CD4-positive, alpha-beta T cell (primary cell): ENCODE measurements around the gene ANKRD29. TPM values are rescaled to one million over a fixed set of nuclear protein-coding genes. Genes with fewer than 3 reads are reported as not detected.

Source experiments
- ATAC-seq: fragments of 200-7000 bp; cut with Tn5 transposase; one replicate; pipeline ENCODE4 v1.10.0; 2022; ENCODE audit warnings: mild to moderate bottlenecking; ENCODE audit not compliant: poor library complexity
- CTCF ChIA-PET: fragments of 350-600 bp; sonication (Branson Sonifier 250); formaldehyde crosslinking; loops from one replicate; lab custom pipeline; 2021; ENCODE audit warnings: antibody characterized with exemption, inconsistent platforms; lab: Charles Lee
- POLR2A ChIA-PET: fragments of 350-600 bp; sonication (Branson Sonifier 250); formaldehyde crosslinking; loops from one replicate; lab custom pipeline; 2021; ENCODE audit warnings: antibody characterized with exemption, inconsistent platforms; lab: Charles Lee
- DNase-seq, 14 experiments: peaks; one replicate each; pipeline ENCODE4 v3.0.0-alpha.2; 2013 to 2020; ENCODE audit warnings: mixed read lengths in 2 of 14
- H3K27ac ChIP-seq, 2 donors: one replicate each; pipeline versions ENCODE4 v1.5.1 to v1.7.0; 2013; ENCODE audit warnings: low read length in 2 of 2, low read depth in 1 of 2, mild to moderate bottlenecking in 1 of 2
- H3K27me3 ChIP-seq, 2 experiments: 1 replicate in 1 of 2; 2 replicates in 1 of 2; pipeline versions ENCODE4 v1.6.1 to v1.7.0; 2013; ENCODE audit warnings: low read length in 2 of 2, control low read depth in 1 of 2, mild to moderate bottlenecking in 1 of 2, moderate library complexity in 1 of 2; ENCODE audit not compliant: insufficient read depth in 2 of 2, control insufficient read depth in 1 of 2
- H3K36me3 ChIP-seq: one replicate; pipeline ENCODE4 v1.6.1; 2013; ENCODE audit warnings: low read length, control low read depth; ENCODE audit not compliant: insufficient read depth
- H3K4me1 ChIP-seq: one replicate; pipeline ENCODE4 v1.6.1; 2013; ENCODE audit warnings: low read length, control low read depth; ENCODE audit not compliant: insufficient read depth
- H3K4me3 ChIP-seq: one replicate; pipeline ENCODE4 v1.5.1; 2013; ENCODE audit warnings: mild to moderate bottlenecking, low read length, moderate library complexity
- H3K9me3 ChIP-seq, 2 experiments: 1 replicate in 1 of 2; 2 replicates in 1 of 2; pipeline versions ENCODE4 v1.6.1 to v1.7.0; 2013; ENCODE audit warnings: low read length in 2 of 2, mild to moderate bottlenecking in 2 of 2, control low read depth in 1 of 2, moderate library complexity in 1 of 2; ENCODE audit not compliant: control insufficient read depth in 1 of 2, insufficient read depth in 1 of 2
- H3K27ac Mint-ChIP-seq: one replicate; pipeline ENCODE4 v1.8.0; 2020; ENCODE audit warnings: mixed read lengths
- H3K27me3 Mint-ChIP-seq: one replicate; pipeline ENCODE4 v1.8.0; 2021; ENCODE audit warnings: mixed read lengths
- H3K36me3 Mint-ChIP-seq: one replicate; pipeline ENCODE4 v1.8.0; 2021; ENCODE audit warnings: low read depth, mixed read lengths
- H3K4me1 Mint-ChIP-seq: one replicate; pipeline ENCODE4 v1.8.0; 2021; ENCODE audit warnings: low read depth, mixed read lengths
- H3K4me3 Mint-ChIP-seq: one replicate; pipeline ENCODE4 v1.8.0; 2020; ENCODE audit warnings: mild to moderate bottlenecking, mixed read lengths
- H3K9me3 Mint-ChIP-seq: one replicate; pipeline ENCODE4 v1.8.0; 2020; ENCODE audit warnings: mixed read lengths
- CTCF ChIP-seq: fragments of 200-600 bp; IDR thresholded peaks from one replicate; pipeline ENCODE4 v1.8.0; 2022; ENCODE audit warnings: antibody characterized with exemption, mild to moderate bottlenecking
- intact Hi-C, 2 experiments: fragments of 100-400 bp; cut with DNase I in 1 of 2; cut with micrococcal nuclease in 1 of 2; formaldehyde crosslinking; loops; one replicate each; pipeline versions ENCODE4 v1.15.1 to v1.9.0; 2023 to 2025; cut with DNase I, micrococcal nuclease
- total RNA-seq, 174 experiments: library from RNA in 2 of 174; stranded (reverse) in 2 of 174; gene quantifications; one replicate each; pipeline ENCODE4 v1.2.3 and lab custom pipeline; 2021 to 2026

Gene ANKRD29
- total RNA-seq, 2 experiments from 2014 or later, result 0.28 to 0.58 TPM

- peaks cover 4% of the 10 kb centered on the region for H3K27me3 Mint-ChIP-seq
- H3K27ac Mint-ChIP-seq, result no peak overlapping the region
- POLR2A ChIA-PET, result no interaction called here
- no peaks in the 10 kb centered on the region for H3K9me3 ChIP-seq
- H3K27me3 ChIP-seq, result no peaks in the 10 kb centered on the region
- no peak overlapping the region for H3K27ac ChIP-seq
- ATAC-seq (no peak), DNase-seq (no peak)
- H3K4me3 ChIP-seq, result no peak overlapping the region
- no peak for TF ChIP-seq CTCF
- intact Hi-C loops, result no loop called here
- CTCF ChIA-PET, result no interaction called here
- H3K4me1 ChIP-seq, result no peaks in the 10 kb centered on the region
- H3K36me3 ChIP-seq, result no peaks in the 10 kb centered on the region
- no peaks in the 10 kb centered on the region for H3K4me1 Mint-ChIP-seq
- no peak overlapping the region for H3K4me3 Mint-ChIP-seq
- H3K36me3 Mint-ChIP-seq, result no peaks in the 10 kb centered on the region
- H3K9me3 Mint-ChIP-seq, result no peaks in the 10 kb centered on the region
Measured at GRCh38 chr18:23609390-23610023, 53.2 kb downstream of the ANKRD29 start.

- Histone ChIP-seq H3K4me3 (no peak overlapping the region), H3K27ac (no peak overlapping the region), H3K27me3 (no peaks in the 10 kb centered on the region), H3K9me3 (no peaks in the 10 kb centered on the region), H3K4me1 (no peaks in the 10 kb centered on the region), H3K36me3 (no peaks in the 10 kb centered on the region)
- no peaks in the 10 kb centered on the region for H3K36me3 Mint-ChIP-seq
- TF ChIP-seq CTCF, result no peak
- intact Hi-C loops, result no loop called here
- no peaks in the 10 kb centered on the region for H3K9me3 Mint-ChIP-seq
- POLR2A ChIA-PET, result no interaction called here
- CTCF ChIA-PET, result no interaction called here
- H3K27ac Mint-ChIP-seq, result no peak overlapping the region
- H3K4me3 Mint-ChIP-seq, result no peak overlapping the region
- ATAC-seq (no peak), DNase-seq (no peak)
- no peaks in the 10 kb centered on the region for H3K4me1 Mint-ChIP-seq
- H3K27me3 Mint-ChIP-seq, result peaks cover 4% of the 10 kb centered on the region
Measured at GRCh38 chr18:23608211-23608610, 54.5 kb downstream of the ANKRD29 start.

GRCh38 chr18:23605941-23606340 lies 56.8 kb downstream of the ANKRD29 start:
- CTCF ChIA-PET, result no interaction called here

More at GRCh38 chr18:23605941-23606340, 56.8 kb downstream of the ANKRD29 start:
- Histone ChIP-seq H3K27ac (no peak overlapping the region), H3K4me1 (no peaks in the 10 kb centered on the region), H3K9me3 (no peaks in the 10 kb centered on the region), H3K27me3 (peaks cover 0 to 3% of the 10 kb centered on the region in 2 experiments), H3K4me3 (no peak overlapping the region), H3K36me3 (no peaks in the 10 kb centered on the region)
- H3K27me3 Mint-ChIP-seq, result peaks cover 4% of the 10 kb centered on the region
- POLR2A ChIA-PET, result no interaction called here
- no peak overlapping the region for H3K4me3 Mint-ChIP-seq
- intact Hi-C loops, result no loop called here
- no peak for DNase-seq
- no peak overlapping the region for H3K27ac Mint-ChIP-seq
- H3K4me1 Mint-ChIP-seq, result no peaks in the 10 kb centered on the region
- ATAC-seq, result no peak
- no peaks in the 10 kb centered on the region for H3K36me3 Mint-ChIP-seq
- H3K9me3 Mint-ChIP-seq, result no peaks in the 10 kb centered on the region
- TF ChIP-seq CTCF, result no peak
